ENCODE data around the gene DPP8.
"Not testable (repeated sequence)": the region's sequence is repeated elsewhere in the genome, so short reads cannot be mapped to it uniquely, and the experiment has no call there.

Gene DPP8

GRCh38 chr15:65402961-65403360, 114.5 kb downstream of the DPP8 start:
- no peak for DNase-seq (ENCODE audit: low read depth in 2 of 2)

- no peak for DNase-seq (ENCODE audit: low read depth in 2 of 2)
Measured at GRCh38 chr15:65401611-65402240, 115.8 kb downstream of the DPP8 start.

- DNase-seq (ENCODE audit: low read depth in 2 of 2) = no peak
Measured at GRCh38 chr15:65400760-65401610, 116.5 kb downstream of the DPP8 start.

DNA sequence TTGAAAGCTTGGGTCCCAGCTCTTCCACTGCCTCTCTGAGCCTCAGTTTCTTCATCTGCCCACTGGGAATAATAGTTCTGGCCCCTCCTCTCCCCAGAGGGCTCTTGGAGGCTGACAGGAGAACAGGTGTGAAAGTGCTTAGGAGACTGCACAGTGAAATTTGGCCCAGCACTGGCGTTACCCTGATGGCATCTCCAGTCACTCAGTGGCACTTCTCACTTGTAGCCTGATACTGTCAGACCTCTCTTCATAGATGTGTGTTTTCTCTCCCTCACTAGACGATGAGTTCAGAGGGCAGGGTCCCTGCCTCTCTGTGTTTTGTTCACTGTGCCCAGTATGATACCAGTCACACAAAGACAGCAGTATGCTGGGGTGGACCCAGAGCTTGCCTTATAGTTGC, 117.5 kb downstream of the DPP8 start:
- no peak for DNase-seq (ENCODE audit: low read depth in 2 of 2)

GRCh38 chr15:65399001-65399706, 118.3 kb downstream of the DPP8 start:
- no peak for DNase-seq (ENCODE audit: low read depth in 2 of 2)

- DNase-seq (ENCODE audit: low read depth in 2 of 2) = not testable (repeated sequence)
Measured at GRCh38 chr15:65398486-65398885, 119.0 kb downstream of the DPP8 start.

DNA sequence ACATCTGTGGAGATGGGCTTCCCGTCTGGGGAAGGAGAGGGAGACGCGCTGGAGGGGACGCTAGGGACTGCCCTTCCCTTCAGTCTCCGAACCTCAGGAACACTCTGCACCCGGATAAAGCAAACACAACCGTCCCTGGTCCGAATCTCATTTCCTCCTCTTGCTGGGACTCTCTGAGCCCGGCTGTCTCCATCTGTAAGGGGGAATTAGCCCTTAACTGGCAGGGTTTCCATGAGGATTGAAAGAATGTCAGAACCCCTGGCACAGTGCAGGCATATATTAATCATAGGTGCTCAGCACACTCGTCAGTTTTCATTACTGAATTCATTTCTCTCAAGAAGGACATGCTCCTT, 120.5 kb downstream of the DPP8 start:
- no peak for DNase-seq (ENCODE audit: low read depth in 2 of 2)

DNA sequence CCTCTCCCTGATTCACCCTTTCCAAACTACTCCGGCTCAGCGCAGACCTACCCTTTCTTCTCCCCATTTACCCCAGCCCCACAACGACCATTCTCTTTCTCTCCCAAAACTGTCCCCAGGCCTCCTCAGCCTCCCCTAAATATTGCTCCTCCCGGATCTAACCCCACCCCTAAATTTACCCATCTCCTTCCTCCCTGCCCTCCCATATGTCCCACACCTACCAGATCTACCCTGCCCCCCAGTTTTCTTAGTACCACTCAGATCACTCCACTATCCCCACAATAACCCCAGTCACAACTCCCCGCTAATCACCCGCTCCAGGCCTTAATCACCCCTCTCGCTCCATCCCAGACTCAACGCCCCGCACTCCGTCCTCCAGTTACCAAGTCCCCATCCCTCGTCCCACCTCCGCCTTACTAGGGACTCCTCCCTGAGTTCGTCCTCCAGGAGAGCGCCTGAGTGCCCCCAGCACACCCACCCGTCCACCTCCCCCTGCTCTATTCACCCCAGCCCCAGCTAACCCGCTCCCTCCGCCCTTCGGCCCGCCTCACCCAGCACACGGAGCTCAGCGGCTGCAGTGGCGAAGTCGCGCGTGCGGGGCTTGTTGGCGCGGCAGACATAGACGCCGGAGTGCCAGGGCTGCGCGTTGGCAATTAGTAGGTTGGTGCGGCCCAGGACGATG, 121.1 kb downstream of the DPP8 start:
- no peak for DNase-seq (ENCODE audit: low read depth in 2 of 2)

DNA sequence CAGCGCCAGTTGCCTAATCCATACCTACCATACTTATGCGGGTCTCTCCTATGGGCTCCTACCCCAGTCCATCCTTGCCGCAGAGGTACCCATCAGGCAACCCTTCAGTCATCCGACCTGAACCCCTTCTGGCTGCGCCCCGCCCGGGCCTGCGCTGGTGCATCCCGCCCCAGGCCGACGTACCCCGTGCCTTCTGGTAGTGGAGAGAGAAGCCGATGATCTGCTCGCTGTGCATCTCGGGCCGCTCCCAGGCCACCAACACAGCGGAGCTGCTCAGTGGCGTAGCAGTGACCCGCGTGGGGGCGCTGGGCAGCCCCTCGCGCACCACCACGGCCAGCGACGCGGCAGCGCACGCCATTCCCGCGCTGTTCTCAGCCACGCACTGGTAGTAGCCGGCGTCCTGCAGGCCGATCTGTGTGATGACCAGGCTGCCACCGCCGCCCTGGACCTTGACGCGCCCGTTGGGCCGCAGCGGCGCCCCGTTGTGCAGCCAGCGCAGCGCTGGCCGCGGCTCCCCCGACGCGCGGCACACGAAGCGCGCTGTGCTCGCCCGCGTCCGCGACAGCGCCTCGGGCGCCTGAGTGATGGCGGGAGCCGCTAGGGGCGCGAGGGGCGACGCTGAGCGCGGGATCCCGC, 121.8 kb downstream of the DPP8 start:
- no peak for DNase-seq (ENCODE audit: low read depth in 2 of 2)

GRCh38 chr15:65394936-65395335, 122.6 kb downstream of the DPP8 start:
- DNase-seq (ENCODE audit: low read depth in 2 of 2) = no peak

DNA sequence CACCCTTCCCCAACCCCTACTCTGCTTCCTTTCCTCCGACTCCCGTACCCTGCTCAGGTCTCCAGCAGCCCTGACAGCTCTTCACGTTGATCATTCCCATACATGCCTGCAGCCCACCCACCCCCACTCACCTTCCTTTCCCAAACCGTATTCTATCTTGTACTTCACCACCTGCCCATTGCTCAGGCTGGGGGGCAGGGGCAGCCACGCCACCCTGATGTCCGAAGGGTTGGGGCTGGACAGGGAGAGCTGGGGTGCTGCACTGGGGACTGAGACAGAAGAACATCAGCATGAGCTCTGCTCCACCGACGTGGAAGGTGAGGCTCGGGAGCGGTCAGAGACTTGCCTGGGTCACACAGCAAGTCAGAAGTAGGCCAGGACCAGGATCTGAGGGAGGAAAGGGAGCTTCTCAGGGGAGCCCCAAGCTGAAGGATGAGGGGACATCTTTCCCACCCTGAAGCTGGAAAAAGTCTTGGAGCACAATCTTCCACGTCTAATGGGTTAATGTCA, 123.2 kb downstream of the DPP8 start:
- DNase-seq (ENCODE audit: low read depth in 2 of 2) = no peak

DNA sequence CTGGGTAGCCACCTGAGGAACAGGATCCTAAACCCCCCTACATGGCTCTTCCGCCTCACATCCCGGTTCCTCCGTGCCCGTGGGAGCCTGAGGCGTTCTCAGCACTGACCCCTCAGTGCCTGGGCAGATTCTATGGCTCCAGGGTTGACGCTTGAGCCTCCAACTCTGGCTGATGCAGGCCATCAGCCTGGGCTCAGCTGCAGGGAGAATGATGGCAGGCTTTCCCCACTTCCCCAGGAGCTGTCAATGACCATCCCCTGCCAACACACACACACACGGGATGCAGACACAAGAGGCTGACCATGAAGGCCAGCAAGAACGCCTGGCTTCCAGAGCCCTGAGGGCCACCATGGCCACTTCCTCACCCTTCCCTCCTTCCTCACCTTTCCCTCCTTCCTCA, 123.9 kb downstream of the DPP8 start:
- DNase-seq (ENCODE audit: low read depth in 2 of 2) = no peak

DNA sequence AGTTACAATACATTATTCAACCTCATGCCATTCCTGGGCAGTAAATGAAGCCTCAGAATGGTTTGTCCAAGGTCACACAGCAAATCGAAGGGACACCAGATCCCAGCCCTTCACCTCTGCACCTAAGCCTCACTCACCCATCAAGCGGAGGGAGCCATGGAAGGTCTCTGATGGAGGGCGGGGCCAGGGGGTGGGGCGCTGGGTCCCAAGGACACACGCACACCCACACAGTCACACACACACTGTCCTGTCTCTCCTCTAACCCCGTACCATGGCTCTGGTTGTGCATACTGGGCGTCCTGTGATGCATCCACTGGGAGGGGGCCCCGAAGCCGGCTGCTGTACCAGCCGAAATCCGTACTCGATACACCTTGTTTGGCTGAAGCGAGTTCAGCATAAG, 124.4 kb downstream of the DPP8 start:
- DNase-seq (ENCODE audit: low read depth in 2 of 2) = no peak

Measured in stimulated activated CD8-positive, alpha-beta memory T cell treated with anti-CD3 and anti-CD28 coated beads, Interleukin-2, amount 100 ng/mL, for 1 hour (primary cell).